GM18951 (cell line): ENCODE data around the gene CDCA7L.
A peak's percentile ranks its signal among the peaks of the same experiment; 100 is the strongest.

Source experiments
- POLR2A ChIP-seq: IDR thresholded peaks from 4 replicates; pipeline ENCODE4 v1.6.1; 2011; ENCODE audit warnings: mild to moderate bottlenecking; ENCODE audit not compliant: insufficient read length, insufficient read depth; ENCODE audit errors: extremely low read depth
- in situ Hi-C: fragments of 300-500 bp; cut with MboI; formaldehyde crosslinking; loops from one replicate; pipeline ENCODE4 v1.12.0; 2022; ENCODE audit warnings: low sequenced_read_pairs, mixed read lengths, inconsistent platforms; ENCODE audit not compliant: unreplicated experiment

Gene CDCA7L, protein sequence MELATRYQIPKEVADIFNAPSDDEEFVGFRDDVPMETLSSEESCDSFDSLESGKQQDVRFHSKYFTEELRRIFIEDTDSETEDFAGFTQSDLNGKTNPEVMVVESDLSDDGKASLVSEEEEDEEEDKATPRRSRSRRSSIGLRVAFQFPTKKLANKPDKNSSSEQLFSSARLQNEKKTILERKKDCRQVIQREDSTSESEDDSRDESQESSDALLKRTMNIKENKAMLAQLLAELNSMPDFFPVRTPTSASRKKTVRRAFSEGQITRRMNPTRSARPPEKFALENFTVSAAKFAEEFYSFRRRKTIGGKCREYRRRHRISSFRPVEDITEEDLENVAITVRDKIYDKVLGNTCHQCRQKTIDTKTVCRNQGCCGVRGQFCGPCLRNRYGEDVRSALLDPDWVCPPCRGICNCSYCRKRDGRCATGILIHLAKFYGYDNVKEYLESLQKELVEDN

GRCh38 chr7:21945454-21946221, at the start of gene CDCA7L:
Gene CDCA7L (minus strand): TSS chr7:21945899. CDS start chr7:21945804, 95 bp downstream.
- peak; percentile 89 for TF ChIP-seq POLR2A
- in situ Hi-C loops, result no loop called here

GRCh38 chr7:21986096-21986495, 40.4 kb upstream of the CDCA7L start:
- in situ Hi-C loops, result no loop called here
- TF ChIP-seq POLR2A, result no peak

DNA sequence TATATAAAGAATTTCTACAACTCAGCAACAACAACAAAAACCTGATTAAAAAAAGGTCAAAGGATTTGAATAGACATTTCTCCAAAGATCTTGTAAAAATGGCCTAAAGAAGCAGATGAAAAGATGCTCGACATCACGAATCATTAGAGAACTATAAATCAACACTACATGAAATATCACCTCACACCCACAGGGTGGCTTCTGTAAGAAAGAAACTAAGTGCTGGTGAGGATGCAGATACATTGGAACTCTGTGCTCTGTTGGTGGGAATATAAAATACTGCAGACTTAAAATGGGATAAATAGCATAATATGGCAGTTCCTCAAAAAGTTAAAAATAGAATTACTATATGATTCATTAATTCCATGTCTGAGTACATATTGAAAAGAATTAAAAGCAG, 38.3 kb upstream of the CDCA7L start:
- TF ChIP-seq POLR2A, result no peak
- in situ Hi-C loops, result no loop called here

- no peak for TF ChIP-seq POLR2A
- in situ Hi-C loops, result no loop called here
These were observed 37.4 kb upstream of the CDCA7L start for GRCh38 chr7:21983056-21983455.

DNA sequence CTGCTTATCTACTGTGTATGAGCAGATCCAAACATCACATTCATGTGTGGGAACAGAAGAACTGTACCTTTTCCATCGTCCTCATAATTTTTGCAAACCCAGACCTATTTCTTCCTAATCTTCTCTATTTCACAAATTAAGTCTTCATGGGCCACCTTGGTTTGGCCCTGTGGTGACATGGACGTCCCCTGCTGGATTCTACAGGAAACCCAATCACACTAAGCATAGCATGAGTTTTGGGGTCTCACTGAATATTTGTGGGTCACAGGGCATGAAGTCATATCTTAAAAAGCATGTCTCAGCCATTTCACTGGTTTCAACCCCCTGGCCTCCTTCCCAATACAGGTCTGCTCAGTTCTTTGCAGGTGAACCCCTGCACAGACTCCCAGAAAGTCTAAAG, 35.8 kb upstream of the CDCA7L start:
- no peak for TF ChIP-seq POLR2A
- in situ Hi-C loops, result no loop called here

- no peak for TF ChIP-seq POLR2A
- in situ Hi-C loops, result no loop called here
These were observed 35.3 kb upstream of the CDCA7L start for GRCh38 chr7:21980926-21981500.

DNA sequence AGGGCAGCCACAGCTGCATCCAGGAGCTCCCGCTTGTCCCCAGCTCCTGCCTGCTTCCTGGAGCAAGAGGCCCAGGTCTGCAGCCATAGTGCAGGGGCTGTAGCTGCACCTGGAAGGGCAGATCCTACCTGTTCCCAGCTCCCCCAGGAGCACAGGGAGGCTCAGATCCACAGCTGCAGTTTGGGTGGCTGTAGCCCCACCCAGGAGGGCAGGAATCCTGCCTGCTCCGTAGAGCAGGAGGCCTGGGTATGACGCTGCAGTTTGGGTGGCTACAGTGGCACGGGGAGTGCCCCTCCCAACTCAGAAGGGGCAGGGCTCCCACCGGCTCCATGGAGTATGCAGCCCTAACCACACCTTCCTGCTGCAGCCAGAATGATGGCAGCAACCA, 26.7 kb upstream of the CDCA7L start:
- in situ Hi-C loops, result no loop called here
- TF ChIP-seq POLR2A, result no peak

GRCh38 chr7:21971780-21972396, 26.2 kb upstream of the CDCA7L start:
- no peak for TF ChIP-seq POLR2A
- in situ Hi-C loops, result no loop called here

DNA sequence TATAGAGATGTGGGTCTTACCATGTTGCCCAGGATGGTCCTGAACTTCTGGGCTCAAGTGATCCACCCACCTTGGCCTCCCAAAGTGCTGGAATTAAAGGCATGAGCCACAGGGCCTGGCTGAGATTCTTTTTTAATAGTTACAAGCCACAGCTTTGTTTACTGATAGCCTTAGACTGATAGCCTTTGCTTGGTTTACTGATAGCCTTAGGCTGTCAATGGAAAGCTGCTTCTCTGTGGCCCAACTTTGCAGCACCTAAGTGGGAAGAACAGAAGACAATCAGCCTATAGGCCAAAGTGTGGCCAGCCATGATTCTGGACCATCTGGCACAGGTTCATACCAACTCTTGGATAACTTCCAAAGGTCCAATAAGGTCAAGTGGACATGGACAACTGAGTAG, 24.1 kb upstream of the CDCA7L start:
- in situ Hi-C loops, result no loop called here
- TF ChIP-seq POLR2A, result no peak

DNA sequence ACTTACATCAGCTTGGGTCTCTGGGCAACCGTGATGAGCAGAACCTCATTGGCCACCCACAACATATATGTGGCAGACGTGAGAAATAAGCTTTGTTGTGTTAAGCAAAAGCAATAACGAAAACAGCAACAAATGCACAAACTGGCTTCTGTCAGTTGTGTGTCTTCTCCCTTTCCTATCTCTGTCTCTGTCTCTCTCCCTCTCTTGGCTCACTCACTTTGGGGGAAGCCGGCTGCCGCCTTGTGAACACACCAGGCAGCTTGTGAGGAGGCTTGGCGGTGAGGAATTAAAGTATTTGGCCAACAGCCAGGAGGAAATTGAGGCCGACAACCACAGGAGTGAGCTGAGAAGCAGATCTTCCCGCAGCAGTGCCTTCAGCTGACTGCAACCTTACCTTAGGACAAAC, 21.9 kb upstream of the CDCA7L start:
- no peak for TF ChIP-seq POLR2A
- in situ Hi-C loops, result no loop called here

- TF ChIP-seq POLR2A, result no peak
- in situ Hi-C loops, result no loop called here
These were observed 20.6 kb upstream of the CDCA7L start for GRCh38 chr7:21966271-21966670.

- in situ Hi-C loops, result no loop called here
- no peak for TF ChIP-seq POLR2A
These were observed 19.6 kb upstream of the CDCA7L start for GRCh38 chr7:21965291-21965690.

DNA sequence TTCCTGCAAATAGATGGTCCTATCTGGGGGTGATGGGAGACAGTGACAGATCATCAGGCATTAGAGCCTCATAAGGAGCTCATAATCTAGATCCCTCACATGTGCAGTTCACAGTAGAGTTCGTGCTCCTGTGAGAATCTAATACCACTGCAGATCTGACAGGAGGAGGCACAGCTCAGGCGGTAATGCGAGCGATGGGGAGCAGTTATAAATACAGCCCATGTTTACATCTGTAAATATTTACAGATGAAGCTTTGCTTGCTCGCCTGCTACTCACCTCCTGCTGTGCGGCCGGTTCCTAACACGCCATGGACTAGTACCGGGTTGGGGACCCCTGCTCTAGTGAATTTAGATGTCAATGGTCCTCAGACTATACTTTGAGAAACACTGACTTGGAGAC, 17.0 kb upstream of the CDCA7L start:
- no peak for TF ChIP-seq POLR2A
- in situ Hi-C loops, result no loop called here
